CD4-positive, alpha-beta memory T cell (primary cell): ENCODE data around the gene LIPG. TPM values are rescaled to one million over a fixed set of nuclear protein-coding genes. Genes with fewer than 3 reads are reported as not detected.

Experiments used
- CTCF ChIA-PET: fragments of 350-600 bp; sonication (Branson Sonifier 250); formaldehyde crosslinking; loops from one replicate; lab custom pipeline; 2021; ENCODE audit warnings: inconsistent platforms; ENCODE audit not compliant: partially characterized antibody; lab: Charles Lee
- POLR2A ChIA-PET: fragments of 350-600 bp; sonication (Branson Sonifier 250); formaldehyde crosslinking; loops from one replicate; lab custom pipeline; 2021; ENCODE audit not compliant: partially characterized antibody; lab: Charles Lee
- DNase-seq, 5 donors: peaks; one replicate each; pipeline versions ENCODE4 v3.0.0 to v3.0.0-alpha.2; 2020 to 2022; ENCODE audit warnings: mixed read lengths in 1 of 5
- H3K27ac ChIP-seq: one replicate; pipeline ENCODE4 v1.7.0; 2013; ENCODE audit warnings: low read depth, low read length
- H3K27me3 ChIP-seq: 2 replicates; pipeline ENCODE4 v1.7.0; 2013; ENCODE audit warnings: mild to moderate bottlenecking, low read length, moderate library complexity; ENCODE audit not compliant: insufficient read depth
- H3K36me3 ChIP-seq: 2 replicates; pipeline ENCODE4 v1.7.0; 2013; ENCODE audit warnings: mild to moderate bottlenecking, low read length, moderate library complexity; ENCODE audit not compliant: insufficient read depth
- H3K4me1 ChIP-seq: 2 replicates; pipeline ENCODE4 v1.7.0; 2013; ENCODE audit warnings: mild to moderate bottlenecking, low read length, moderate library complexity; ENCODE audit not compliant: insufficient read depth
- H3K4me3 ChIP-seq, 2 donors: one replicate each; pipeline ENCODE4 v1.7.0; 2013; ENCODE audit warnings: low read length in 2 of 2, mild to moderate bottlenecking in 1 of 2
- H3K9me3 ChIP-seq, 2 donors: one replicate each; pipeline ENCODE4 v1.7.0; 2013; ENCODE audit warnings: low read length in 2 of 2, control low read depth in 1 of 2; ENCODE audit not compliant: control insufficient read depth in 1 of 2
- H3K27ac Mint-ChIP-seq, 7 donors: one replicate each; pipeline ENCODE4 v1.8.0; 2020 to 2021; ENCODE audit warnings: mixed read lengths in 7 of 7, mild to moderate bottlenecking in 6 of 7, inconsistent platforms in 3 of 7, moderate library complexity in 3 of 7
- H3K27me3 Mint-ChIP-seq, 2 donors: one replicate each; pipeline ENCODE4 v1.8.0; 2020 to 2021; ENCODE audit warnings: mixed read lengths in 2 of 2
- H3K36me3 Mint-ChIP-seq, 2 donors: one replicate each; pipeline ENCODE4 v1.8.0; 2020 to 2021; ENCODE audit warnings: mixed read lengths in 2 of 2, inconsistent platforms in 1 of 2, mild to moderate bottlenecking in 1 of 2
- H3K4me1 Mint-ChIP-seq, 4 donors: one replicate each; pipeline ENCODE4 v1.8.0; 2020 to 2021; ENCODE audit warnings: mixed read lengths in 4 of 4, mild to moderate bottlenecking in 1 of 4
- H3K4me3 Mint-ChIP-seq, 8 donors: one replicate each; pipeline ENCODE4 v1.8.0; 2020 to 2021; ENCODE audit warnings: mixed read lengths in 8 of 8, mild to moderate bottlenecking in 7 of 8, moderate library complexity in 6 of 8, inconsistent platforms in 3 of 8
- H3K9me3 Mint-ChIP-seq, 8 donors: one replicate each; pipeline ENCODE4 v1.8.0; 2020 to 2021; ENCODE audit warnings: mixed read lengths in 8 of 8, mild to moderate bottlenecking in 5 of 8, inconsistent platforms in 3 of 8, moderate library complexity in 1 of 8
- intact Hi-C: fragments of 100-400 bp; cut with micrococcal nuclease; formaldehyde crosslinking; loops from one replicate; pipeline ENCODE4 v1.15.1; 2023
- polyA plus RNA-seq, 2 donors: library from polyadenylated mRNA; unstranded; fragments of 300-500 nt; fragmentation: Illumina TruSeq; gene quantifications; one replicate each; pipeline ENCODE4 v1.2.3, GENCODE V29; 2021
- total RNA-seq, 2 experiments: library from RNA; stranded (reverse); gene quantifications; one replicate each; pipeline ENCODE4 v1.2.3, GENCODE V29; 2021

Gene LIPG
- total and polyA plus RNA-seq, 4 experiments from 2014 or later = not detected

DNA sequence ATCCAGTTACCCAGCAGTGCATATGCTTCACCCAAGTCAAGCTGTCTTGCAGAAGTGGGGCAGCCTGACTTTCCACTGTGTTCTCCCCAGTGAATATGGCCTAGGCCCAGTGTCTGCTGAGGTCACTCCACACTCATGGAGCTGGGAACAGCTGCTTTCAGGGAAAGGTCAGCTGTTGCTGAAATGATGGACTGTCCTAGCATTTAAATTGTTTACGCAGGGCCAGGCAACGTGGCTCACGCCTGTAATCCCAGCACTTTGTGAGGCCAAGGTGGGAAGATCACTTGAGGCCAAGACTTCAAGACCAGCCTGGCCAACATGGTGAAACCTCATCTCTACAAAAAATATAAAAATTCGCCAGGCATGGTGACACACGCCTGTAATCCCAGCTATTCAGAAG is 86.5 kb downstream of the LIPG start:
- ChIA-PET POLR2A (no interaction called here), CTCF (interaction anchor here (1.5 to 1.8 kb wide), 2 partner anchors 9 to 211 kb away, joined by 4 to 6 read pairs; no protein-coding TSS in a partner anchor)
- H3K4me1 ChIP-seq = no peaks in the 10 kb centered on the region
- no peaks in the 10 kb centered on the region for H3K36me3 Mint-ChIP-seq
- no peak for DNase-seq
- no peaks in the 10 kb centered on the region for H3K36me3 ChIP-seq
- peaks cover 0 to 5% (median 4%) of the 10 kb centered on the region in 4 donors for H3K4me1 Mint-ChIP-seq
- H3K27ac ChIP-seq = no peak overlapping the region
- intact Hi-C loops = no loop called here
- peaks cover 2 to 8% of the 10 kb centered on the region in 2 donors for H3K27me3 Mint-ChIP-seq
- no peaks in the 10 kb centered on the region for H3K27me3 ChIP-seq
- H3K4me3 Mint-ChIP-seq = no peak overlapping the region
- H3K27ac Mint-ChIP-seq = no peak overlapping the region
- no peak overlapping the region for H3K4me3 ChIP-seq
- H3K9me3 ChIP-seq = no peaks in the 10 kb centered on the region
- no peaks in the 10 kb centered on the region for H3K9me3 Mint-ChIP-seq

Other genes with a start within 250 kb of the LIPG start
- 10 to 100 TPM; 63.7 to 66.9 TPM for gene DYM, start 101.4 kb upstream of the LIPG start, total RNA-seq
- 10 to 100 TPM; 43.0 to 51.9 TPM for gene DYM, start 101.4 kb upstream of the LIPG start, polyA plus RNA-seq
- 10 to 100 TPM; 48.7 to 55.3 TPM for gene C18orf32, start 74.8 kb upstream of the LIPG start, total RNA-seq
- 100 to 1,000 TPM in 1 of 2 donors, 10 to 100 TPM in 1; 83.7 to 138 TPM for gene C18orf32, start 74.8 kb upstream of the LIPG start, polyA plus RNA-seq
- gene RPL17, start 69.6 kb upstream of the LIPG start, total RNA-seq = 1,000 to 10,000 TPM; 2,362 to 2,566 TPM
- gene RPL17, start 69.6 kb upstream of the LIPG start, polyA plus RNA-seq = 1,000 to 10,000 TPM; 1,351 to 2,166 TPM